DOHH2 (cell line): Measurements from ENCODE around the gene HOXC6.

Experiments
- H3F3A ChIP-seq: fragments of 200-600 bp; sonication (generic), shearing (Covaris generic); 2 replicates; pipeline ENCODE4 v1.6.0; 2016; ENCODE audit warnings: antibody characterized with exemption, mild to moderate bottlenecking; ENCODE audit not compliant: control insufficient read depth, insufficient read depth
- H3K27ac ChIP-seq: fragments of 200-600 bp; sonication (generic); 2 replicates; pipeline ENCODE4 v1.5.1; 2014; ENCODE audit warnings: low read depth, mild to moderate bottlenecking, low read length, moderate library complexity
- H3K27me3 ChIP-seq: fragments of 200-600 bp; sonication (generic); 2 replicates; pipeline ENCODE4 v1.6.1; 2014; ENCODE audit warnings: mild to moderate bottlenecking, low read length, mixed read lengths; ENCODE audit not compliant: control insufficient read depth
- H3K36me3 ChIP-seq: fragments of 200-600 bp; sonication (generic); 2 replicates; pipeline ENCODE4 v1.6.1; 2014; ENCODE audit warnings: mild to moderate bottlenecking, low read length, moderate library complexity, mixed read lengths; ENCODE audit not compliant: control insufficient read depth
- H3K4me1 ChIP-seq: fragments of 200-600 bp; sonication (generic); 2 replicates; pipeline ENCODE4 v1.6.1; 2014; ENCODE audit warnings: mild to moderate bottlenecking, low read length, mixed read lengths; ENCODE audit not compliant: control insufficient read depth
- H3K4me2 ChIP-seq: fragments of 200-600 bp; sonication (generic); 2 replicates; pipeline ENCODE4 v1.6.0; 2014; ENCODE audit warnings: mild to moderate bottlenecking, low read length, moderate library complexity
- H3K4me3 ChIP-seq: fragments of 200-600 bp; sonication (generic); 2 replicates; pipeline ENCODE4 v1.5.1; 2014; ENCODE audit warnings: mild to moderate bottlenecking, low read length, mixed read lengths
- H3K79me2 ChIP-seq: fragments of 200-600 bp; sonication (generic); 2 replicates; pipeline ENCODE4 v1.6.1; 2014; ENCODE audit warnings: mild to moderate bottlenecking, low read length, mixed read lengths; ENCODE audit not compliant: control insufficient read depth
- H3K9me2 ChIP-seq: fragments of 200-600 bp; sonication (generic); replicated peaks from 2 replicates; pipeline ENCODE4 v1.6.1; 2014; ENCODE audit warnings: mild to moderate bottlenecking, low read length, mixed read lengths; ENCODE audit not compliant: control insufficient read depth
- H3K9me3 ChIP-seq: fragments of 200-600 bp; sonication (generic); 2 replicates; pipeline ENCODE4 v1.6.1; 2014; ENCODE audit warnings: antibody characterized with exemption, low read length, mixed read lengths; ENCODE audit not compliant: control insufficient read depth, insufficient read depth
- H4K20me1 ChIP-seq: fragments of 200-600 bp; sonication (generic); 2 replicates; pipeline ENCODE4 v1.6.0; 2014; ENCODE audit warnings: low read depth, mild to moderate bottlenecking, antibody characterized with exemption, low read length, moderate library complexity; ENCODE audit not compliant: control insufficient read depth, insufficient read depth
- CTCF ChIP-seq: fragments of 200-600 bp; sonication (generic); IDR thresholded peaks from one replicate; pipeline ENCODE4 v1.5.1; 2014; ENCODE audit warnings: antibody characterized with exemption, mild to moderate bottlenecking, low read depth, low read length; ENCODE audit not compliant: poor library complexity, severe bottlenecking
- EZH2phosphoT487 ChIP-seq: fragments of 200-600 bp; sonication (generic); IDR thresholded peaks from 2 replicates; pipeline ENCODE4 v1.6.1; 2017; ENCODE audit warnings: borderline replicate concordance, mild to moderate bottlenecking, antibody characterized with exemption, low read length, moderate library complexity, mixed read lengths

Gene HOXC6

GRCh38 chr12:54039417-54040147, 11.3 kb downstream of the HOXC6 start:
- Histone ChIP-seq H3K27me3 (peaks cover 15% of the 10 kb centered on the region), H4K20me1 (no peaks in the 10 kb centered on the region), H3K9me2 (no peaks in the 10 kb centered on the region), H3F3A (no peaks in the 10 kb centered on the region), H3K4me3 (no peak overlapping the region), H3K4me1 (peaks cover 24% of the 10 kb centered on the region), H3K9me3 (no peaks in the 10 kb centered on the region), H3K36me3 (no peaks in the 10 kb centered on the region), H3K79me2 (no peaks in the 10 kb centered on the region), H3K4me2 (no peak overlapping the region), H3K27ac (no peak overlapping the region)
- TF ChIP-seq EZH2phosphoT487 (no peak), CTCF (no peak)

- H3K4me3 ChIP-seq, result no peak overlapping the region
- H3K79me2 ChIP-seq, result no peaks in the 10 kb centered on the region
- H4K20me1 ChIP-seq, result no peaks in the 10 kb centered on the region
- H3F3A ChIP-seq, result no peaks in the 10 kb centered on the region; the same call in 1 of the 2 replicates
- peaks cover 10% of the 10 kb centered on the region for H3K27me3 ChIP-seq
- TF ChIP-seq EZH2phosphoT487 (no peak), CTCF (no peak)
- no peak overlapping the region for H3K4me2 ChIP-seq
- H3K27ac ChIP-seq, result no peak overlapping the region
- H3K9me3 ChIP-seq, result no peaks in the 10 kb centered on the region
- peaks cover 25% of the 10 kb centered on the region for H3K4me1 ChIP-seq
- H3K36me3 ChIP-seq, result no peaks in the 10 kb centered on the region
- H3K9me2 ChIP-seq, result no peaks in the 10 kb centered on the region
Measured at GRCh38 chr12:54040148-54040494, 11.9 kb downstream of the HOXC6 start.

GRCh38 chr12:54040648-54041047, 12.4 kb downstream of the HOXC6 start:
- H3K4me3 ChIP-seq, result no peak overlapping the region
- no peaks in the 10 kb centered on the region for H4K20me1 ChIP-seq
- TF ChIP-seq EZH2phosphoT487 (no peak), CTCF (no peak)
- no peaks in the 10 kb centered on the region for H3K79me2 ChIP-seq
- H3K4me1 ChIP-seq, result peaks cover 25% of the 10 kb centered on the region
- H3K27ac ChIP-seq, result no peak overlapping the region
- peaks cover 10% of the 10 kb centered on the region for H3K27me3 ChIP-seq
- H3K4me2 ChIP-seq, result no peak overlapping the region
- no peaks in the 10 kb centered on the region; the same call in 1 of the 2 replicates for H3F3A ChIP-seq
- H3K36me3 ChIP-seq, result no peaks in the 10 kb centered on the region
- H3K9me3 ChIP-seq, result no peaks in the 10 kb centered on the region
- H3K9me2 ChIP-seq, result no peaks in the 10 kb centered on the region
